HL-60/S4 treated with phorbol 12-myristate 13-acetate at 8.2 ng/mL for 4 days and 3 days (cell line): ENCODE results near the gene COX7A1.

Experiments used
- in situ Hi-C: fragments of 300-500 bp; cut with MboI; formaldehyde crosslinking; loops from 2 replicates; pipeline ENCODE4 v1.15.0; 2022; ENCODE audit warnings: low sequenced_read_pairs

The COX7A1 gene

GRCh38 chr19:36113425-36113824 lies 38.8 kb downstream of the COX7A1 start:
- in situ Hi-C loops, result no loop called here

GRCh38 chr19:36112678-36113077 lies 39.6 kb downstream of the COX7A1 start:
- in situ Hi-C loops, result no loop called here

- in situ Hi-C loops, result no loop called here
Measured at GRCh38 chr19:36111200-36111539, 41.1 kb downstream of the COX7A1 start.

- in situ Hi-C loops, result no loop called here
Measured at GRCh38 chr19:36110487-36111199, 41.6 kb downstream of the COX7A1 start, which contains the start of gene OVOL3. TSS of gene OVOL3 (plus strand) at chr19:36111143. CDS start at chr19:36111203, 60 bp downstream.

GRCh38 chr19:36108684-36109083 lies 43.6 kb downstream of the COX7A1 start:
- in situ Hi-C loops, result no loop called here

GRCh38 chr19:36106991-36107390 lies 45.3 kb downstream of the COX7A1 start:
- in situ Hi-C loops, result no loop called here

- in situ Hi-C loops, result no loop called here
Measured at GRCh38 chr19:36106441-36106840, 45.8 kb downstream of the COX7A1 start.

- in situ Hi-C loops, result no loop called here
Measured at GRCh38 chr19:36103842-36104552, 48.2 kb downstream of the COX7A1 start.

GRCh38 chr19:36103040-36103626 lies 49.1 kb downstream of the COX7A1 start:
- in situ Hi-C loops, result no loop called here

GRCh38 chr19:36101550-36102327 lies 50.5 kb downstream of the COX7A1 start:
- in situ Hi-C loops, result no loop called here
